ENCODE data around the gene SIL1. TPM values are rescaled to one million over a fixed set of nuclear protein-coding genes. Genes with fewer than 3 reads are reported as not detected.
"Not testable (repeated sequence)": the region's sequence is repeated elsewhere in the genome, so short reads cannot be mapped to it uniquely, and the experiment has no call there.

SIL1 gene
- total RNA-seq, 4 donors from 2014 or later = 20.3 to 39.2 (median 29.1) TPM

DNA sequence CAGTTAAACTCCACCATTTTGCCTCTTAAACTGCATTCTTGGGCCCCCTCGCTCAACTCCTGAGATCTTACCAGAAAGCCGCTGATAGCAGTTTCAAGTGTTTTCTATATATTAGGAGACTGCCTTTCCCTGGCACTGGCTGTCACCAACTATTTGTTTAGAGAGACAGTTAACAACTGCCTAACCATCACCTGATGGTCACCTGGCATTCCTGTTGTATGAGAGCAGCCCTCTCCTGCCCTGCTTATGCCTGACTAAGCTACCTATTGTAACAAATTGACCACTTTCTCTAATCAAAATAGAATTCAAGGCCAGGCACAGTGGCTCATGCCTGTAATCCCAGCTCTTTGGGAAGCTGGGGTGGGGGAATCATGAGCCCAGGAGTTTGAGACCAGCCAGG lies 28.0 kb upstream of the SIL1 start:
- 100% methylated on average over 2 of the region's 2 CpGs for WGBS
- intact Hi-C loops (cut with DNase I) = no loop called here
- Histone ChIP-seq H3K9me3 (no peaks in the 10 kb centered on the region), H3K27me3 (no peaks in the 10 kb centered on the region), H3K36me3 (no peaks in the 10 kb centered on the region), H3K4me3 (no peak overlapping the region), H3K27ac (replicated peaks in 1 of 4) (no peak overlapping the region), H3K4me1 (no peaks in the 10 kb centered on the region)
- no peak for DNase-seq (ENCODE audit: extremely low spot score)
- TF ChIP-seq, protein P1, sequence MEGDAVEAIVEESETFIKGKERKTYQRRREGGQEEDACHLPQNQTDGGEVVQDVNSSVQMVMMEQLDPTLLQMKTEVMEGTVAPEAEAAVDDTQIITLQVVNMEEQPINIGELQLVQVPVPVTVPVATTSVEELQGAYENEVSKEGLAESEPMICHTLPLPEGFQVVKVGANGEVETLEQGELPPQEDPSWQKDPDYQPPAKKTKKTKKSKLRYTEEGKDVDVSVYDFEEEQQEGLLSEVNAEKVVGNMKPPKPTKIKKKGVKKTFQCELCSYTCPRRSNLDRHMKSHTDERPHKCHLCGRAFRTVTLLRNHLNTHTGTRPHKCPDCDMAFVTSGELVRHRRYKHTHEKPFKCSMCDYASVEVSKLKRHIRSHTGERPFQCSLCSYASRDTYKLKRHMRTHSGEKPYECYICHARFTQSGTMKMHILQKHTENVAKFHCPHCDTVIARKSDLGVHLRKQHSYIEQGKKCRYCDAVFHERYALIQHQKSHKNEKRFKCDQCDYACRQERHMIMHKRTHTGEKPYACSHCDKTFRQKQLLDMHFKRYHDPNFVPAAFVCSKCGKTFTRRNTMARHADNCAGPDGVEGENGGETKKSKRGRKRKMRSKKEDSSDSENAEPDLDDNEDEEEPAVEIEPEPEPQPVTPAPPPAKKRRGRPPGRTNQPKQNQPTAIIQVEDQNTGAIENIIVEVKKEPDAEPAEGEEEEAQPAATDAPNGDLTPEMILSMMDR (IDR thresholded peaks at IDR 0.05) = no peak
- TF ChIP-seq EP300 (IDR thresholded peaks at IDR 0.05) = no peak
- no peak for TF ChIP-seq POLR2AphosphoS5 (IDR thresholded peaks at IDR 0.05)
- no peak for TF ChIP-seq POLR2A (IDR thresholded peaks at IDR 0.05; ENCODE audit: low read depth)

DNA sequence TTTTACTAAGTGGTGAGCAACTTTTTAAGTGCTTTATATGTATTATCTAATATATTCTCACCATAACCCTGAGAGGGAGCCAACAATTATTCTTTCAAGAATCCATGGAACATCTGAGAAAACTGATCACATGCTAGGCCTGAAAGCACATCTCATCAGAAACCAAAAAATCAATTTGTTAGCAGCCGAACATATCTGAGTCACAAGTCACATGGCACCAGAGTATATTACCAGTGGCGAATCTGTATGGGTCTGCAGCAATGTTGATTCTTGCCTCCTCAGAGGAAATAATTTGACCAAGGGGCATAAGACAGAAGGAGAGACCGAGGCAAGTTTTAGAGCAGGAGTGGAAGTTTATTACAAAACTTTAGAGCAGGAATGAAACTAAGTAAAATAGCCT lies 25.3 kb upstream of the SIL1 start:
- TF ChIP-seq POLR2A (IDR thresholded peaks at IDR 0.05; ENCODE audit: low read depth) (no peak), EP300 (IDR thresholded peaks at IDR 0.05) (no peak), POLR2AphosphoS5 (IDR thresholded peaks at IDR 0.05) (no peak)
- TF ChIP-seq, protein P1 (IDR thresholded peaks at IDR 0.05) = no peak
- Histone ChIP-seq H3K9me3 (no peaks in the 10 kb centered on the region), H3K27me3 (no peaks in the 10 kb centered on the region), H3K27ac (replicated peaks in 1 of 4) (no peak overlapping the region), H3K4me1 (no peaks in the 10 kb centered on the region), H3K36me3 (no peaks in the 10 kb centered on the region), H3K4me3 (no peak overlapping the region)
- 85% methylated on average over 3 of the region's 3 CpGs for WGBS
- no peak for DNase-seq (ENCODE audit: extremely low spot score)
- intact Hi-C loops (cut with DNase I) = no loop called here

DNA sequence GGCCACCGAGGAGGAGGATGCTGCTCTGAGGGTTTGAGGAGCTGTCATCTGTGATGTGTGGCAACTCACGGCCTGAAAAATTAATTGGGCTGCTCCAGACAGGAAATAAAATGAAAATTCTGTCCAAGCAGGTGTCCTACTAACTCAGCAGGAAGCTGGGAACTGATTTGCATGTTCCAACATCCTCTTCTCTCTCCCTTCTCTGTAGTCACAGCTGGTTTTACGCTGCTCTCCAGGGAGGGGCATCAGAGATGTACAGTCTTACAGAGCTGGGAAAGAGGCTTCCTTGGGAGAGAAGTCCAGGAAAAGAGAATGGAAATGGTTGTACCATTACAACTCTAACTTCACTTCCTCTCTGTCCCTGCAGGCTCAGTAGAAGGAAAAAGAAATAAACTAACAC lies 24.2 kb upstream of the SIL1 start:
- 55% methylated on average over 3 of the region's 3 CpGs for WGBS
- H3K9me3 ChIP-seq = no peaks in the 10 kb centered on the region
- no peaks in the 10 kb centered on the region for H3K27me3 ChIP-seq
- H3K4me1 ChIP-seq = no peaks in the 10 kb centered on the region
- H3K36me3 ChIP-seq = no peaks in the 10 kb centered on the region
- intact Hi-C loops (cut with DNase I) = no loop called here
- no peak overlapping the region for H3K27ac ChIP-seq (replicated peaks in 1 of 4)
- H3K4me3 ChIP-seq = no peak overlapping the region
- DNase-seq (ENCODE audit: extremely low spot score) = no peak
- TF ChIP-seq, protein P1 (IDR thresholded peaks at IDR 0.05) = no peak
- TF ChIP-seq POLR2A (IDR thresholded peaks at IDR 0.05; ENCODE audit: low read depth) (no peak), EP300 (IDR thresholded peaks at IDR 0.05) (no peak), POLR2AphosphoS5 (IDR thresholded peaks at IDR 0.05) (no peak)

DNA sequence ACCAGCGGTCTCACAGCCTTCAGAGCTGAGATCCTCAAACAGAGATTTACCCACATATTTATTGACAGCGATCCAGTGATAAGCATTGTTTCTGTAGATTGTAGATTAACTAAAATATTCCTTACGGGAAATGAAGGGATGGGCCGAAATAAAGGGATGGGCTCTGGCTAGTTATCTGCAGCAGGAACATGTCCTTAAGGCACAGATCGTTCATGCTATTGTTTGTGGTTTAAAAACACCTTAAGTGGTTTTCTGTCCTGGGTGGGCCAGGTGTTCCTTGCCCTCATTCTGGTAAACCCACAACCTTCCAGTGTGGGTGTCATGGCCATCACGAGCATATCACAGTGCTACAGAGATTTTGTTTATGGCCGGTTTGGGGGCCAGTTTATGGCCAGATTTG lies 19.9 kb upstream of the SIL1 start:
- H3K9me3 ChIP-seq; DNase-seq (ENCODE audit: extremely low spot score); H3K4me3 ChIP-seq; H3K27me3 ChIP-seq; H3K4me1 ChIP-seq; intact Hi-C loops (cut with DNase I); H3K27ac ChIP-seq (replicated peaks in 1 of 4); H3K36me3 ChIP-seq: not testable (repeated sequence)
- over 99% methylated on average over 7 of the region's 7 CpGs for WGBS

DNA sequence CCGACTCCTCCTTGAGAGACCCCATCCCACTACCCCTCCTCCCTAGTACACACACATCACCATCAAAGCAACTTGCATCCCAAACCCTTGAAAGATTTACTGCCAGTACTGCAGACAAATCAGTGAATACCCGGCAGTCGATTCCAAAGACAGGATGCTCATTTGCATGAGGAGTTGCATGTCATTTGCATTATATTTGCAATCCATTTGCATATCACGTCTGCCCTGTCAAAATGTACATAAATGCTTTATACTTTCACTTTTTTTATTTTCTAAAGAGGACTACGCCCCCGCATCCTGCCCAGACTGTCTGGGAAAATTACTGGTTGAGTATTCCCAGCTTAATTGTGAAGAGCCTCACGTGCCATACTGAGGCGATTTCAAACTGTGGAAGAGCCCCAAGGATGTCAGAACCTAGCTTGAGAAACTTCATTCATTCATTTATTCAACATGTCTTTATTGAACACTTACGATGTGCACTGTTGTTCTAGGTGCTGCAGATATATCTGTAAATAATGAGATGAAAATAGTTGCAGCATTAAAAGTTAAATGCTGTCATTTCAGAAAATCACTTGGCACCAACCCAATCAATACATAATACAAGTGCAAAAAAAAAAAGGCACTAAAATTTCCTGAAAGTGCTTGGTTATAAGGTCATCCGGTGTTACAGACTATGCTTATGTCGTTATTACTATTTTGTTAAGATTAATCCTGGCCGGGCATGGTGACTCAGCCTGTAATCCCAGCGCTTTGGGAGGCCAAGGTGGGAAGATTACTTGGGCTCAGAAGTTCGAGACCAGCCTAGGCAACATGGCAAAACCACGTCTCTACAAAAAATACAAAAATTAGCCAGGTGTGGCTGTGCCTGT lies 17.2 kb upstream of the SIL1 start:
- Histone ChIP-seq H3K4me1 (peaks cover 0 to 4% (median 0%) of the 10 kb centered on the region in 4 donors), H3K27me3 (no peaks in the 10 kb centered on the region), H3K27ac (replicated peaks in 1 of 4) (no peak overlapping the region), H3K4me3 (no peak overlapping the region), H3K36me3 (no peaks in the 10 kb centered on the region), H3K9me3 (no peaks in the 10 kb centered on the region)
- TF ChIP-seq POLR2AphosphoS5 (IDR thresholded peaks at IDR 0.05) = no peak
- TF ChIP-seq POLR2A (IDR thresholded peaks at IDR 0.05; ENCODE audit: low read depth) = no peak
- no peak for TF ChIP-seq EP300 (IDR thresholded peaks at IDR 0.05)
- TF ChIP-seq, protein P1 (IDR thresholded peaks at IDR 0.05) = no peak
- DNase-seq (ENCODE audit: extremely low spot score) = no peak
- intact Hi-C loops (cut with DNase I) = no loop called here
- WGBS = 72% methylated on average over 15 of the region's 15 CpGs

Measured in esophagus muscularis mucosa (tissue), 4 donors.